GM19043 (cell line): ENCODE measurements around the gene METAP1.
A peak's percentile ranks its signal among the peaks of the same experiment; 100 is the strongest.
"Not testable (repeated sequence)": the region's sequence is repeated elsewhere in the genome, so short reads cannot be mapped to it uniquely, and the experiment has no call there.

Experiments
- ATAC-seq: cut with Tn5 transposase; IDR thresholded peaks from one replicate; pipeline ENCODE4 v1.9.1; 2021; ENCODE audit warnings: low read depth; ENCODE audit not compliant: unreplicated experiment

The METAP1 gene

GRCh38 chr4:98995183-98996055 lies at the start of gene METAP1:
METAP1 (plus strand) TSS chr4:98995721; CDS start chr4:98995754, 33 bp downstream.
- ATAC-seq: peak; percentile 93

DNA sequence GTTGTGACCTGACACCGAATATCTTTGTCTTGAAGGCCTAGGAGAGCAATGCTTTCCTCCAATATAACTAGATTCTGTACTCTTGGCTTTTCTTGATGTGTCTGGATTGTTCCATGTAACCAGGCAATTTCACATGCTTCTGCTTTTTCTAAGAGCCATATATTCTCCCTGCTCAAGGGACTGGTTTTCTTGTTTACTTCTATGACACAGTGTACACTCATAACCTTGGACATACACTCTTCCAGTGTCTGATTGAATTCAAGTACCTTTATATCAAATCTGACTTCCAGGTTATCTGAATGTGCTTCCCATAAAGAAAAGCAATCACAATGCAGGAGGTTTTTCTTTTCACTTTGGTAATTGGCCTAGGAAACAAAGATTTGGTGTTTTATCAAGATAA lies 49.2 kb upstream of the METAP1 start:
- no peak for ATAC-seq

- ATAC-seq: no peak
Observed at GRCh38 chr4:98950925-98951324, 44.6 kb upstream of the METAP1 start.

DNA sequence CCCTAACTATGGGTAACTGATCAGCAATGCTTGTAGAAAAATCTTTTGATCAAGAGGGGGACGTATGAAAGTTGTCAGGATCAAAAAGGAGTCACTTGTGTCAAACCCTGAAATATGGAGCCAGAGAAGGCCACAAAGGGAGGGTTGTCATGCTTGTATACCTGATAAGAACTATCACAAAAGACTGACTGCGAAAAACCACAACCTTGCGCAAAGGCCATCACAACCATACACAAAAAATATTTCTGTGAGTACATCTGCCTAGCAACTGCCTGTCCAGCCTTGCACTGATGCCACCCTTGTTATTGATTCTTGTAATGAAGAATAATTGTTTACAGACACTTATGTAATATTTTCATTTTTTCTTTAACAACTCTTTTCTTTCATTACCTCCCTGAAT lies 43.8 kb upstream of the METAP1 start:
- ATAC-seq: no peak

GRCh38 chr4:98955229-98955628 lies 40.3 kb upstream of the METAP1 start:
- ATAC-seq: no peak

DNA sequence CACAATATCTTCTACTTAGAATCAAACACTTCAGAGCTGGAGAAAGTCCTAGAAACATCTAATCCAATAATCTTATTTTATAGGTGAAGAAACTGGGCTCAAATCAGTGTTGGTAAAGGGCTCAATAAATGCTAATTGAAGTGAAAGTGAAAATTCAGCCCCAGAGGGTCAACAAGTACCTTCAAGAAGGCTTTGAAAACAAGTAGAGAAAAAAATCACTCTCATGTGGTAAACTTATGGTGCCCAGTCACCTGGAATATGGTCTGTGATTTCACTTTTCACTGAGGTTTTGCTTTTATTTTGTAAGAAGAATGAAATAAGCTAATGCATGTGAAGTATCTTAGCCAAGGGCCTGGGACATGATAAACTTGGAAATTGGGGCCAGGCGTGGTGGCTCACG lies 37.5 kb upstream of the METAP1 start:
- ATAC-seq: no peak

GRCh38 chr4:98959411-98959810 lies 36.1 kb upstream of the METAP1 start:
- ATAC-seq: no peak

DNA sequence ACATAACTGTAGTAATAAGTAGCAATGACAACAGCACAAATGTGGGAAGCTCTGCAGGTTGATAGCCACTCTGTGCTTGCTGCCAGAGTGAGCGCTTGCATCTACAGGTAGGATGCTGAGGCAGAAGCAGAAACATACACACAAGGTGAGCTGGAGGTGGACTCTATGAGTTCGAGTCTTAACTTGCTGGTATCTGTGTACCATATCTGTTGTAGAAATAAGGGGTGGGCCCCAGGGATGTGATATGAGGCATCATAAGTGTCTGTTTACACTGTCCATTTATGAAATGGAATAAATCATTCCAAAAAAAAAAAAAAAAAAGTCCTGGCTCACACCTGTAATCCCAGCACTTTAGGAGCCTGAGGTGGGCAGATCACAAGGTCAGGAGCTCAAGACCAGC lies 33.8 kb upstream of the METAP1 start:
- ATAC-seq: no peak

- ATAC-seq: no peak
Observed at GRCh38 chr4:98963538-98964433, 31.7 kb upstream of the METAP1 start.

DNA sequence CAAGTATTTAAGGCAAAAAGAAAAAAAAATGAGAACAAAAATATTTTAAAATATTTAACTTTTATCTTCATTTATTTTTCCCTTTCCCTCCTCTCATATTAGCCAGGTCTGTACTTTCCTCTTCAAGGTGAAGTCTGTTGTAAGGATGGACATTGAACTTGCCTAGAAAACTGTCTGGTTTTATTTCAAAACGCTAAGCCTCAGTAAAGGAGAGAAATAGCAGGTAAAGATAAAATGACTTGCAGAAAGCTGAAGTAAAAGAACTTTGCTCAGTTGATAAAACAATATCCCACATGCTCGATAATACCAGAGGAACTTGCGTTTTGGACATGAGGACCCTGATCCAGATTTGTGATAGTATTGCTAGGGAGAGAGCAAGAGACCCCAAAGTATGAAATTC lies 28.6 kb upstream of the METAP1 start:
- no peak for ATAC-seq

GRCh38 chr4:98967786-98968329 lies 27.7 kb upstream of the METAP1 start:
- no peak for ATAC-seq

- ATAC-seq: no peak
Observed at GRCh38 chr4:98969878-98970785, 25.4 kb upstream of the METAP1 start.

DNA sequence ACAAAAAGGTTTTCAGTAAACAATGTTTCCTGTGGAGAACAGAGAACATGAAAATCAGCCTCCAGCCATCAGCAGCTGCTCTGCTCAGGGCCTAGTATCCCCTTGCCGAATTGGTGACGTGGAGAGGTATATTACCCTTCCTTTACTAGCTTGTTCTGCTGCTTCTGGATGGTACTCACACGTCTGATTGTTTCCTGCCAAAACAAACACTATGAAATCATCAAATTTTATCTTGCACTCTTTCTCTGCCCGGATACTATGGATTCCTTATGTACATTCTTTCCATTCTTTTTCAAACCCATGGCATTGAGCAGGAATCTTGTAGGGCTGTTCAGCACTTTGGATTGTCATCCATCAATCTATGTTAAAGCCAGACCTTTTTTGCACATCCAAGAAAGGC lies 18.8 kb upstream of the METAP1 start:
- ATAC-seq: no peak

DNA sequence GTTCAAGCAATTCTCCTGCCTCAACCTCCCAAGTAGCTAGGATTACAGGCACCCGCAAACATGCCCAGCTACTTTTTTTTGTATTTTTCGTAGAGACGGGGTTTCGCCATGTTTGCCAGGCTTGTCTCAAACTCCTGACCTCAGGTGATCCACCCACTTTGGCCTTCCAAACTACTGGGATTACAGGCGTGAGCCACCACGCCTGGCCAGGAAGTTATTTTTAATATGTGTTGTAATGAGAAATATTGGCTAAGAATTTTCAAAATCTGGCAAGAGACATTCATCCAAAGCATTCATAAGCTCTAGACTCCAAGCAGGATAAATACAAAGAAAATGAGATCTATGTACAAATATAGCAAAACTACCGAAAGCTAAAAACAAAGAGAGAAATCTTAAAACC lies 18.0 kb upstream of the METAP1 start:
- no peak for ATAC-seq

DNA sequence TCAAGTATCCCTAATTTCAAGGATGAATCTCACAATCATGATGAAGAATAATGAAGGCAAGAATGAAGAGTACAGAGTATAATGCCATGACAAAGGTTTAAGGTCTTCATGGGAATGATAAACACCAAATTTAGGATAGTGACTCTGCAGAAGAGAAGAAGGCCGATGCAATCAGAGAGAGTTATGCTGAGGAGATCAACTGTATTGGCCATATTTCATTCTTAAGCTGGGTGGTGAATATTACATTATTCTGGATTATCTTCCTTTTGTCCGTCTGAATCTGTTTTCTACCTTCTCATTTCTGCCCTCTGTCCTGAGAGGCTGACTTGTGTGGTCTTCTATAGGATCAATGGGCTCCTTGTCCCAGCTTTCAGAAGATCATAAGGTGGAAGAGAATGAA lies 7.8 kb upstream of the METAP1 start:
- ATAC-seq: no peak

DNA sequence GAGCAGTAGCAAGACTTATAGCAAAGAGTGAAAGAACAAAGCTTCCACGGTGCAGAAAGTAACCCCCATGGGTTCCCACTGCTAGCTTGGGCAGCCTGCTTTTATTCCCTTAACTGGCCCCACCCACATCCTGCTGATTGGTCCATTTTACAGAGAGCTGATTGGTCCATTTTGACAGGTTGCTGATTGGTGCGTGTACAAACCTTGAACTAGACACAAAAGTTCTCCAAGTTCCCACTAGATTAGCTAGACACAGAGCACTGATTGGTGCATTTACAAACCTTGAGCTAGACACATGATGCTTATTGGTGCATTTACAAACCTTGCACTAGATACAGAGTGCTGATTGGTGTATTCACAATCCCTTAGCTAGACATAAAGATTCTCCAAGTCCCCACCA lies 2.7 kb upstream of the METAP1 start:
- not testable (repeated sequence) for ATAC-seq

- no peak for ATAC-seq
Observed at GRCh38 chr4:98993419-98994071, 2.0 kb upstream of the METAP1 start.

DNA sequence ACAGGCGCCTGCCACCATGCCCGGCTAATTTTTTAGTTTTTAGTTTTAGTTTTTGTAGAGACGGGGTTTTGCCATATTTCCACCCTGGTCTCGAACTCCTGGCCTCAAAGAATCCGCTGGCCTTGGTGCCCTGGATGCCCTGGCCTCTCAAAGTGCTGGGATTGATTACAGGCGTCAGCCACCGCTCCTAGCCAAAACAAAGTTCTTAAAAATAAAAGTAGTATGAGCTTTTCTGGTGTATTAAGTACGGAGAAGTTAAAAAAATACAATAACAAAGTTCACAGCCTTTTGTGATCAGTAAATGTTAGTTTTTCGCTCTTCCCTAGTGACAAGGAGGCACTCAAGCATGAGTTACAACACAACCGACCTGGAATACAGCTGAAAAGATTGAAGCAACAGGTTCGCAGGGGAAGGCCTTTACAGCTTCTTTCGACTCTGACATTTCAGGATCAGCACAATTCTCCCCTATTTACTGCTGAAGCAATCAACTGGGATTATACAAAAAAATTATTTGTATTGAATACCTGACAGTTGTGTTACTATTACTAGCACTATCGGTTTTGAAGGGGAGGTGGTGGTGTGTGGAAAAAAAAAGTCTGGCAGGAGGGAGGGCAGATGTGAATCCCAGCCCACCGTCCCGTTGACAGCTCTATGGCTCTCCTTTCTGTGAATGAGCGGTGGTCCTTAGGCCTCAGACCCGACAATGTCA lies 893 bp upstream of the METAP1 start:
- no peak for ATAC-seq
